ENCODE results near the gene RRM2. TPM values are rescaled to one million over a fixed set of nuclear protein-coding genes. Genes with fewer than 3 reads are reported as not detected.
A peak's percentile ranks its signal among the peaks of the same experiment; 100 is the strongest.

Gene RRM2
- total RNA-seq, 1 donor from 2014 or later, result 7.8 TPM

GRCh38 chr2:10126632-10127026 lies 4.1 kb downstream of the RRM2 start:
- no peak overlapping the region for H3K9ac ChIP-seq (ENCODE audit: low read depth in 1 of 3, low read length in 3 of 3)
- H3K9me3 ChIP-seq (ENCODE audit: control insufficient read depth in 3 of 3, low read length in 3 of 3), result no peaks in the 10 kb centered on the region
- no peak overlapping the region for H3K4me3 ChIP-seq (ENCODE audit: low read length in 3 of 3)
- no peak overlapping the region for H3K27ac ChIP-seq (ENCODE audit: low read depth, low read length)
- peaks cover 17 to 19% (median 17%) of the 10 kb centered on the region in 3 donors for H3K4me1 ChIP-seq (ENCODE audit: control insufficient read depth in 3 of 3, insufficient read depth in 3 of 3, low read length in 3 of 3)
- no peaks in the 10 kb centered on the region for H3K36me3 ChIP-seq (ENCODE audit: control insufficient read depth in 3 of 3, insufficient read depth in 3 of 3, low read length in 3 of 3)
- peaks cover 12 to 17% (median 13%) of the 10 kb centered on the region in 3 donors for H3K27me3 ChIP-seq (ENCODE audit: control insufficient read depth in 3 of 3, insufficient read depth in 3 of 3, low read length in 3 of 3)

- Histone ChIP-seq H3K9ac (ENCODE audit: low read depth in 1 of 3, low read length in 3 of 3) (peak overlapping the region in 1 of 3 donors; percentile 16), H3K4me3 (ENCODE audit: low read length in 3 of 3) (no peak overlapping the region), H3K27me3 (ENCODE audit: control insufficient read depth in 3 of 3, insufficient read depth in 3 of 3, low read length in 3 of 3) (peaks cover 3 to 8% (median 4%) of the 10 kb centered on the region in 3 donors), H3K27ac (ENCODE audit: low read depth, low read length) (no peak overlapping the region), H3K4me1 (ENCODE audit: control insufficient read depth in 3 of 3, insufficient read depth in 3 of 3, low read length in 3 of 3) (peaks cover 2 to 4% (median 2%) of the 10 kb centered on the region in 3 donors), H3K36me3 (ENCODE audit: control insufficient read depth in 3 of 3, insufficient read depth in 3 of 3, low read length in 3 of 3) (no peaks in the 10 kb centered on the region), H3K9me3 (ENCODE audit: control insufficient read depth in 3 of 3, low read length in 3 of 3) (no peaks in the 10 kb centered on the region)
Observed at GRCh38 chr2:10128420-10128819, 5.9 kb downstream of the RRM2 start.

- H3K36me3 ChIP-seq (ENCODE audit: control insufficient read depth in 3 of 3, insufficient read depth in 3 of 3, low read length in 3 of 3), result no peaks in the 10 kb centered on the region
- no peak overlapping the region for H3K4me3 ChIP-seq (ENCODE audit: low read length in 3 of 3)
- H3K27me3 ChIP-seq (ENCODE audit: control insufficient read depth in 3 of 3, insufficient read depth in 3 of 3, low read length in 3 of 3), result no peaks in the 10 kb centered on the region
- no peaks in the 10 kb centered on the region for H3K9me3 ChIP-seq (ENCODE audit: control insufficient read depth in 3 of 3, low read length in 3 of 3)
- no peak overlapping the region for H3K27ac ChIP-seq (ENCODE audit: low read depth, low read length)
- H3K9ac ChIP-seq (ENCODE audit: low read depth in 1 of 3, low read length in 3 of 3), result no peak overlapping the region
- H3K4me1 ChIP-seq (ENCODE audit: control insufficient read depth in 3 of 3, insufficient read depth in 3 of 3, low read length in 3 of 3), result no peaks in the 10 kb centered on the region
Observed at GRCh38 chr2:10129490-10129889, 7.0 kb downstream of the RRM2 start.

GRCh38 chr2:10132043-10132575 lies 9.6 kb downstream of the RRM2 start:
- H3K36me3 ChIP-seq (ENCODE audit: control insufficient read depth in 3 of 3, insufficient read depth in 3 of 3, low read length in 3 of 3), result no peaks in the 10 kb centered on the region
- no peaks in the 10 kb centered on the region for H3K9me3 ChIP-seq (ENCODE audit: control insufficient read depth in 3 of 3, low read length in 3 of 3)
- H3K4me1 ChIP-seq (ENCODE audit: control insufficient read depth in 3 of 3, insufficient read depth in 3 of 3, low read length in 3 of 3), result no peaks in the 10 kb centered on the region
- no peak overlapping the region for H3K4me3 ChIP-seq (ENCODE audit: low read length in 3 of 3)
- no peak overlapping the region for H3K9ac ChIP-seq (ENCODE audit: low read depth in 1 of 3, low read length in 3 of 3)
- no peak overlapping the region for H3K27ac ChIP-seq (ENCODE audit: low read depth, low read length)
- no peaks in the 10 kb centered on the region for H3K27me3 ChIP-seq (ENCODE audit: control insufficient read depth in 3 of 3, insufficient read depth in 3 of 3, low read length in 3 of 3)

- Histone ChIP-seq H3K9me3 (ENCODE audit: control insufficient read depth in 3 of 3, low read length in 3 of 3) (no peaks in the 10 kb centered on the region), H3K4me1 (ENCODE audit: control insufficient read depth in 3 of 3, insufficient read depth in 3 of 3, low read length in 3 of 3) (no peaks in the 10 kb centered on the region), H3K4me3 (ENCODE audit: low read length in 3 of 3) (no peak overlapping the region), H3K27me3 (ENCODE audit: control insufficient read depth in 3 of 3, insufficient read depth in 3 of 3, low read length in 3 of 3) (no peaks in the 10 kb centered on the region), H3K27ac (ENCODE audit: low read depth, low read length) (no peak overlapping the region), H3K9ac (ENCODE audit: low read depth in 1 of 3, low read length in 3 of 3) (no peak overlapping the region), H3K36me3 (ENCODE audit: control insufficient read depth in 3 of 3, insufficient read depth in 3 of 3, low read length in 3 of 3) (no peaks in the 10 kb centered on the region)
Observed at GRCh38 chr2:10132596-10132995, 10.1 kb downstream of the RRM2 start.

GRCh38 chr2:10132996-10133647 lies 10.6 kb downstream of the RRM2 start:
- H3K4me1 ChIP-seq (ENCODE audit: control insufficient read depth in 3 of 3, insufficient read depth in 3 of 3, low read length in 3 of 3), result no peaks in the 10 kb centered on the region
- H3K9ac ChIP-seq (ENCODE audit: low read depth in 1 of 3, low read length in 3 of 3), result no peak overlapping the region

GRCh38 chr2:10135296-10136089 lies 13.0 kb downstream of the RRM2 start:
- no peaks in the 10 kb centered on the region for H3K36me3 ChIP-seq (ENCODE audit: control insufficient read depth in 3 of 3, insufficient read depth in 3 of 3, low read length in 3 of 3)
- H3K4me1 ChIP-seq (ENCODE audit: control insufficient read depth in 3 of 3, insufficient read depth in 3 of 3, low read length in 3 of 3), result no peaks in the 10 kb centered on the region
- no peaks in the 10 kb centered on the region for H3K9me3 ChIP-seq (ENCODE audit: control insufficient read depth in 3 of 3, low read length in 3 of 3)
- H3K27me3 ChIP-seq (ENCODE audit: control insufficient read depth in 3 of 3, insufficient read depth in 3 of 3, low read length in 3 of 3), result no peaks in the 10 kb centered on the region
- no peak overlapping the region for H3K4me3 ChIP-seq (ENCODE audit: low read length in 3 of 3)
- no peak overlapping the region for H3K27ac ChIP-seq (ENCODE audit: low read depth, low read length)
- no peak overlapping the region for H3K9ac ChIP-seq (ENCODE audit: low read depth in 1 of 3, low read length in 3 of 3)

More at GRCh38 chr2:10132996-10133647, 10.6 kb downstream of the RRM2 start:
- H3K4me3 ChIP-seq (ENCODE audit: low read length in 3 of 3), result no peak overlapping the region
- no peaks in the 10 kb centered on the region for H3K27me3 ChIP-seq (ENCODE audit: control insufficient read depth in 3 of 3, insufficient read depth in 3 of 3, low read length in 3 of 3)
- no peaks in the 10 kb centered on the region for H3K9me3 ChIP-seq (ENCODE audit: control insufficient read depth in 3 of 3, low read length in 3 of 3)
- H3K36me3 ChIP-seq (ENCODE audit: control insufficient read depth in 3 of 3, insufficient read depth in 3 of 3, low read length in 3 of 3), result no peaks in the 10 kb centered on the region
- no peak overlapping the region for H3K27ac ChIP-seq (ENCODE audit: low read depth, low read length)

- Histone ChIP-seq H3K27me3 (ENCODE audit: control insufficient read depth in 3 of 3, insufficient read depth in 3 of 3, low read length in 3 of 3) (no peaks in the 10 kb centered on the region), H3K9me3 (ENCODE audit: control insufficient read depth in 3 of 3, low read length in 3 of 3) (no peaks in the 10 kb centered on the region)
Observed at GRCh38 chr2:10136101-10136934, 13.8 kb downstream of the RRM2 start.

GRCh38 chr2:10137053-10137843 lies 14.7 kb downstream of the RRM2 start:
- H3K9ac ChIP-seq (ENCODE audit: low read depth in 1 of 3, low read length in 3 of 3), result no peak overlapping the region
- H3K4me1 ChIP-seq (ENCODE audit: control insufficient read depth in 3 of 3, insufficient read depth in 3 of 3, low read length in 3 of 3), result no peaks in the 10 kb centered on the region
- H3K27me3 ChIP-seq (ENCODE audit: control insufficient read depth in 3 of 3, insufficient read depth in 3 of 3, low read length in 3 of 3), result peaks cover 0 to 2% (median 0%) of the 10 kb centered on the region in 3 donors
- no peaks in the 10 kb centered on the region for H3K9me3 ChIP-seq (ENCODE audit: control insufficient read depth in 3 of 3, low read length in 3 of 3)
- H3K27ac ChIP-seq (ENCODE audit: low read depth, low read length), result no peak overlapping the region
- H3K36me3 ChIP-seq (ENCODE audit: control insufficient read depth in 3 of 3, insufficient read depth in 3 of 3, low read length in 3 of 3), result no peaks in the 10 kb centered on the region
- H3K4me3 ChIP-seq (ENCODE audit: low read length in 3 of 3), result no peak overlapping the region

More at GRCh38 chr2:10136101-10136934, 13.8 kb downstream of the RRM2 start:
- no peak overlapping the region for H3K9ac ChIP-seq (ENCODE audit: low read depth in 1 of 3, low read length in 3 of 3)
- H3K36me3 ChIP-seq (ENCODE audit: control insufficient read depth in 3 of 3, insufficient read depth in 3 of 3, low read length in 3 of 3), result no peaks in the 10 kb centered on the region
- no peak overlapping the region for H3K27ac ChIP-seq (ENCODE audit: low read depth, low read length)
- H3K4me1 ChIP-seq (ENCODE audit: control insufficient read depth in 3 of 3, insufficient read depth in 3 of 3, low read length in 3 of 3), result no peaks in the 10 kb centered on the region
- H3K4me3 ChIP-seq (ENCODE audit: low read length in 3 of 3), result no peak overlapping the region
